Urinary bladder (tissue), 4 donors: ENCODE measurements around the gene S100A14. TPM values are rescaled to one million over a fixed set of nuclear protein-coding genes. Genes with fewer than 3 reads are reported as not detected.

Experiments used
- DNase-seq: peaks from one replicate; pipeline ENCODE4 v3.0.0-alpha.2; 2015; ENCODE audit errors: extremely low spot score
- H3K27ac ChIP-seq: one replicate; pipeline ENCODE4 v1.5.1; 2013; ENCODE audit warnings: low read depth, mild to moderate bottlenecking, moderate library complexity
- H3K36me3 ChIP-seq: one replicate; pipeline ENCODE4 v1.6.1; 2013; ENCODE audit warnings: mild to moderate bottlenecking, moderate library complexity; ENCODE audit not compliant: insufficient read depth
- H3K4me1 ChIP-seq: one replicate; pipeline ENCODE4 v1.6.1; 2013; ENCODE audit warnings: mild to moderate bottlenecking, moderate library complexity; ENCODE audit not compliant: insufficient read depth
- H3K4me3 ChIP-seq: one replicate; pipeline ENCODE4 v1.5.1; 2013; ENCODE audit warnings: low read depth, low read length
- WGBS: extraction: QIAGEN DNeasy Blood & Tissue Kit; methylation state at CpG from one replicate; pipeline ENCODE4 v1.1.7; 2013; 5-methylcytosine and 5-hydroxymethylcytosine counted together
- polyA plus RNA-seq: library from polyadenylated mRNA; stranded (reverse); fragments of 200-250 nt; gene quantifications from one replicate; pipeline ENCODE4 v1.2.3, GENCODE V29; 2013
- total RNA-seq: library from RNA; depleted of rRNA; stranded (reverse); fragments of >200 nt; gene quantifications from one replicate; pipeline ENCODE4 v1.2.3, GENCODE V29; 2014
- donor health status: healthy with polysubstance abuse.
- donor health status: healthy.

The S100A14 gene
- total RNA-seq (8.1 TPM), polyA plus RNA-seq (7.1 TPM)

- H3K4me3 ChIP-seq: no peak within 1 kb of the TSS
Measured at GRCh38 chr1:153616144-153616916, at the start of gene S100A14. TSS of gene S100A14 (minus strand) at chr1:153616325. CDS start at chr1:153615858, 467 bp downstream.

GRCh38 chr1:153663211-153663610 lies 47.1 kb upstream of the S100A14 start:
- Histone ChIP-seq H3K4me3 (no peak overlapping the region), H3K27ac (no peak overlapping the region), H3K36me3 (peaks cover 18% of the 10 kb centered on the region), H3K4me1 (no peaks in the 10 kb centered on the region)
- DNase-seq: no peak
- WGBS: 81% methylated on average over 5 of the region's 5 CpGs

More at GRCh38 chr1:153616144-153616916, at the start of gene S100A14:
- peaks cover 2% of the 10 kb centered on the region for H3K36me3 ChIP-seq
- peak within 1 kb of the TSS; percentile 13 for H3K27ac ChIP-seq
- 69% methylated on average over 10 of the region's 10 CpGs for WGBS
- H3K4me1 ChIP-seq: no peaks in the 10 kb centered on the region
- DNase-seq: no peak

- Histone ChIP-seq H3K27ac (no peak overlapping the region), H3K4me3 (no peak overlapping the region), H3K36me3 (peaks cover 18% of the 10 kb centered on the region), H3K4me1 (no peaks in the 10 kb centered on the region)
- DNase-seq: no peak
- 58% methylated on average over 2 of the region's 2 CpGs for WGBS
Measured at GRCh38 chr1:153662269-153662668, 46.1 kb upstream of the S100A14 start.

DNA sequence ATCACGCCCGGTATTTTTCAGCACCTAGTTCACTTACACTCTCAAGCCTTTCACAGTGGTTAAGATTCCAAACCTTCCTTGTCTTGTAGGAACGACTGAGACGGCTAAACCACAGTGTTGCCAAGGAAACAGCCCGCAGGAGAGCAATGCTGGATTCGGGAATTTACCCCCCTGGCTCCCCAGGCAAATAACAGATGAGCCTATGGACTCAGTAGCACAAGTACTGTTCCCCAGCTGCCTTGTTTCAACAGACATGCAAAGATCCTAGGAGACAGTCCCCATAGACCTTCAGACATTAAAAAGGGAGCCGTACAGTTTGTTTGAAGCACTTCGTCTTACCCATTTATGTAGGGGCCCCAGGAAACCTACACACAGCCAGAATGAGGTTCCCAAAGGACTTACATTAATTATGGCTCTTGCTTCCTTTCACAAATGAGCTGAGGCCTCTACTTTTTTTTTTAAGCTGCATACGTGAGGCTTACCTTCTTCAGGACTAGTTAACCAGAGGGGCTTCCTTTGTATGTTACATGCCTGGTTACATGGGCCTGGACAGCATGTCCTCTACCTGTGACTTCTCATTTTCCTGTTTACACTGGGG lies 45.1 kb upstream of the S100A14 start:
- no peaks in the 10 kb centered on the region for H3K4me1 ChIP-seq
- peaks cover 13% of the 10 kb centered on the region for H3K36me3 ChIP-seq
- no peak for DNase-seq
- 56% methylated on average over 9 of the region's 9 CpGs for WGBS
- H3K4me3 ChIP-seq: no peak overlapping the region
- H3K27ac ChIP-seq: no peak overlapping the region

GRCh38 chr1:153659656-153660055 lies 43.5 kb upstream of the S100A14 start:
- H3K4me3 ChIP-seq: peak overlapping the region; percentile 73
- DNase-seq: no peak
- H3K36me3 ChIP-seq: peaks cover 8% of the 10 kb centered on the region
- H3K4me1 ChIP-seq: no peaks in the 10 kb centered on the region
- H3K27ac ChIP-seq: no peak overlapping the region
- WGBS: 80% methylated on average over 9 of the region's 9 CpGs

GRCh38 chr1:153659175-153659534 lies 43.0 kb upstream of the S100A14 start:
- 35% methylated on average over 8 of the region's 8 CpGs for WGBS
- H3K4me1 ChIP-seq: no peaks in the 10 kb centered on the region
- H3K27ac ChIP-seq: no peak overlapping the region
- peak overlapping the region; percentile 73 for H3K4me3 ChIP-seq
- peaks cover 3% of the 10 kb centered on the region for H3K36me3 ChIP-seq
- no peak for DNase-seq

GRCh38 chr1:153658400-153659174 lies 42.5 kb upstream of the S100A14 start, which contains the start of gene SNAPIN:
TSS of gene SNAPIN (plus strand) at chr1:153658703. CDS start at chr1:153658744, 41 bp downstream.
- WGBS: 2% methylated on average over 53 of the region's 53 CpGs
- H3K4me3 ChIP-seq: peak within 1 kb of the TSS; percentile 73
- peak within 1 kb of the TSS; percentile 99 for H3K27ac ChIP-seq
- H3K4me1 ChIP-seq: no peaks in the 10 kb centered on the region
- H3K36me3 ChIP-seq: peaks cover 2% of the 10 kb centered on the region
- peak; percentile 89 for DNase-seq

DNA sequence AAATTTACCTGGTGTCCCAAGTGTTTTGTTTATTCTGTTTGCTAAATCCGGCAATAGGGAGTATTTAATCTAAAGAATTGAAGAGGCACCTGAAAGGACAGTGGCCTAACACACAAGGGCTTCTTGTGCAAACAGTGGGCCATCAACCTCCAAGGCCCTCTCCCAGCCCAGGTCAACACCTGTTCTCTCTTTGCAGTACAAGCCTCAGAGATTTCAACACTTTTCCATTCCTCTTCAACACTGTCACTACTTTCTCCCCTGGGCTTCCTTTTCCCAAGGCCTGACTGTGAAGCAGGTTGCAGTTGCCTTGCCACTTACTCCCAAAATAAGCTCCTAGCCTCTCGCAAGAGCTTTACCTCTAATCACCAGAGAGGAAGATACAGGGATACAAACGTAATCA lies 39.2 kb upstream of the S100A14 start:
- no peaks in the 10 kb centered on the region for H3K4me1 ChIP-seq
- no peak overlapping the region for H3K4me3 ChIP-seq
- no peak overlapping the region for H3K27ac ChIP-seq
- no peaks in the 10 kb centered on the region for H3K36me3 ChIP-seq
- no peak for DNase-seq
- WGBS: 86% methylated on average over 3 of the region's 3 CpGs

- DNase-seq: no peak
- H3K36me3 ChIP-seq: no peaks in the 10 kb centered on the region
- no peak overlapping the region for H3K27ac ChIP-seq
- H3K4me3 ChIP-seq: no peak overlapping the region
- no peaks in the 10 kb centered on the region for H3K4me1 ChIP-seq
- WGBS: 60% methylated on average over 3 of the region's 3 CpGs
Measured at GRCh38 chr1:153652805-153653500, 36.8 kb upstream of the S100A14 start.

- H3K36me3 ChIP-seq: no peaks in the 10 kb centered on the region
- H3K4me1 ChIP-seq: no peaks in the 10 kb centered on the region
- WGBS: 60% methylated on average over 1 of the region's 1 CpG
- H3K27ac ChIP-seq: no peak overlapping the region
- no peak overlapping the region for H3K4me3 ChIP-seq
- no peak for DNase-seq
Measured at GRCh38 chr1:153651771-153652170, 35.6 kb upstream of the S100A14 start.

DNA sequence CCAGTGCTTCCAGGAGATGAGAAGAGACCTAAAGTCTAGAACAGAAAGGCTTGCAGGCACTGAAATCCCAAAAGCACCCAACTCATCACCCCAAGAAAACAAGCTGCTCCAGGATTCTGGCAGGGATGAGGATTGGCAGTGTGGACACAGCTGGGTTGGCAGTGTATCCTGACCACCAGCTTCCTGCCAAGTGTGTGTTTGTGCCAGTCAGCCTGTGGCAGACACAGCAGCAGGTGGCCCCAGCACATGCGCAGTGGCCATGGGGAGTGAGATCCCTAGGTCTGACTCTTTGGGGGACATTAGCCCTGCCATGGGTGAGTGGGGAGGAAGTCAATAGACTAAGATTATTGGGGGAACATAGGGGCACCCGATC lies 33.7 kb upstream of the S100A14 start:
- no peak for DNase-seq
- no peak overlapping the region for H3K4me3 ChIP-seq
- H3K36me3 ChIP-seq: peaks cover 3% of the 10 kb centered on the region
- 84% methylated on average over 2 of the region's 2 CpGs for WGBS
- H3K4me1 ChIP-seq: no peaks in the 10 kb centered on the region
- H3K27ac ChIP-seq: no peak overlapping the region

- 53% methylated on average over 3 of the region's 3 CpGs for WGBS
- no peak overlapping the region for H3K4me3 ChIP-seq
- H3K27ac ChIP-seq: no peak overlapping the region
- peaks cover 5% of the 10 kb centered on the region for H3K36me3 ChIP-seq
- no peaks in the 10 kb centered on the region for H3K4me1 ChIP-seq
- DNase-seq: no peak
Measured at GRCh38 chr1:153649137-153649862, 33.2 kb upstream of the S100A14 start.
